NCI-H2227 (cell line): Measurements from ENCODE around the gene CAP2.
A peak's percentile ranks its signal among the peaks of the same experiment; 100 is the strongest.
"Not testable (repeated sequence)": the region's sequence is repeated elsewhere in the genome, so short reads cannot be mapped to it uniquely, and the experiment has no call there.

ENCODE experiments used
- DNase-seq: peaks from one replicate; lab custom pipeline; 2025; ENCODE audit not compliant: unreplicated experiment; lab: John Stamatoyannopoulos, UW

CAP2 gene

GRCh38 chr6:17565399-17565798, 172.0 kb downstream of the CAP2 start:
- DNase-seq: no peak

GRCh38 chr6:17574866-17575560, 181.6 kb downstream of the CAP2 start:
- no peak for DNase-seq

- DNase-seq: no peak
These were observed 183.7 kb downstream of the CAP2 start for GRCh38 chr6:17577059-17577458.

- DNase-seq: peak; percentile 80
These were observed 187.2 kb downstream of the CAP2 start for GRCh38 chr6:17580518-17581048.

GRCh38 chr6:17581282-17581681, 187.9 kb downstream of the CAP2 start:
- DNase-seq: peak; percentile 30

- DNase-seq: no peak
These were observed 190.4 kb downstream of the CAP2 start for GRCh38 chr6:17583811-17584210.

- peak; percentile 53 for DNase-seq
These were observed 190.9 kb downstream of the CAP2 start for GRCh38 chr6:17584241-17584803.

- DNase-seq: peak; percentile 4
These were observed 192.5 kb downstream of the CAP2 start for GRCh38 chr6:17585766-17586490.

- DNase-seq: not testable (repeated sequence)
These were observed 193.2 kb downstream of the CAP2 start for GRCh38 chr6:17586623-17587022.

GRCh38 chr6:17588011-17588410, 194.6 kb downstream of the CAP2 start:
- DNase-seq: no peak

GRCh38 chr6:17589406-17590096, 196.2 kb downstream of the CAP2 start:
- DNase-seq: no peak

GRCh38 chr6:17591287-17591686, 197.9 kb downstream of the CAP2 start:
- no peak for DNase-seq

- no peak for DNase-seq
These were observed 199.9 kb downstream of the CAP2 start for GRCh38 chr6:17593246-17593645.

GRCh38 chr6:17596085-17596484, 202.7 kb downstream of the CAP2 start:
- DNase-seq: no peak

GRCh38 chr6:17599877-17600526, 206.6 kb downstream of the CAP2 start, which contains the start of gene FAM8A1:
Gene FAM8A1, plus strand, starts transcription at chr6:17600302. Its CDS starts 108 bp downstream, at chr6:17600410.
- DNase-seq: peak; percentile 97

GRCh38 chr6:17600527-17601385, 207.4 kb downstream of the CAP2 start:
- DNase-seq: peak; percentile 50

GRCh38 chr6:17601386-17601703, 207.9 kb downstream of the CAP2 start:
- no peak for DNase-seq

- no peak for DNase-seq
These were observed 209.5 kb downstream of the CAP2 start for GRCh38 chr6:17602888-17603287.

- no peak for DNase-seq
These were observed 213.2 kb downstream of the CAP2 start for GRCh38 chr6:17606606-17607005.
